ENCODE data around the gene MIS12. TPM values are rescaled to one million over a fixed set of nuclear protein-coding genes. Genes with fewer than 3 reads are reported as not detected.
A peak's percentile ranks its signal among the peaks of the same experiment; 100 is the strongest.

MIS12 gene
- total and polyA plus RNA-seq, 2 donors (not counting 1 experiment from before 2014, with no cell fraction given): 20.9 to 41.1 TPM

DNA sequence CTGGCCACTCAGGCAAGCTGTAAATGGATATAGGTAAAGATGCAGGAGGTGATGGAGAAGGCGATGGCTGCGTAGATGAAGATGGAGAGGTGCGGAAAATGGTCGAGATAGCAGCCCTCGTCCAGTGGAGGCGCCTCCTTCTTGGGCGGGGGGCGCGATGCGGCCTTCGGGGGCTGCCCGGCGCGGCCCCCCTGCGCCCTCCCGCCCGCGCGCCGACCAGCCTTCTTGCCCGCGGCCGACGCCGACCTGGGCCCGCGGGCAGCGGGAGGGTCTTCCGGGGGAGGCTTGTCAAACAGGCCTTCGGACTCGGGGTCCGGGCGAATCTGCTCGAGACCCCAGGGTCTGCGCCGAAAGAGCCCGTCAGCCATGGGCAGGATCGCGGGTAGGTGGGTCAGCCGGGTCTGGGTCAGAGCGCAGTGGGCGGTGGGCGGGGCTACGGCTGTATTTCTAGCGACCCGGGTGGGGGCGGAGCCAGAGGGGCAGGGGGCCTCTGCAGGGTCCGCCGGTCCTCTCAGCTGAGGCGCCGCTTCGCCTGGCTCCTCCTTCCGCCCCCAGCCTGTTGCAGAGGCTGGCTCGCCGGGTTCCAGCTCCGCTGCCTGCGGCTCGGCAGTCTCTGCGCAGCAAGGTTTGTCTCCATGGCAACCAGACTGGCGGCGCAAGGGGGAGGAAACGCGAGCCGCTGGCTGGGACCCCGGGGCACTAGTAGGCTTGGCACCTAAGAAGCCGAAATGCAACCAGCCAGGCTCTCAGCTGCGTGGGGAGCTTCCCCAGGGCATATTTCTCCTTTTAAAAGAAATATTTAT, 14.4 kb downstream of the MIS12 start:
- Mint-ChIP-seq H3K27me3 (peaks cover under 1% of the 10 kb centered on the region), H3K4me3 (peak overlapping the region; percentile 98), H3K9me3 (ENCODE audit: insufficient read depth) (no peaks in the 10 kb centered on the region), H3K4me1 (peaks cover 25% of the 10 kb centered on the region), H3K27ac (peak overlapping the region; percentile 75)
- ATAC-seq (ENCODE audit: low read depth) (peak; percentile 92), DNase-seq (peak; percentile 85)
- WGBS (ENCODE audit: insufficient coverage): 1% methylated on average over 66 of the region's 67 CpGs
- no peak for TF ChIP-seq CTCF (IDR thresholded peaks at IDR 0.05)
- TF ChIP-seq EZH2 (IDR thresholded peaks at IDR 0.05; ENCODE audit: borderline replicate concordance, insufficient read depth, low read depth, low read length, poor library complexity, severe bottlenecking): no peak
- Histone ChIP-seq H3K27ac (ENCODE audit: low read length in 2 of 2) (no peak overlapping the region), H3K9ac (ENCODE audit: low read length) (peak overlapping the region; percentile 62), H3K36me3 (replicated peaks in 1 of 2; ENCODE audit: control extremely low read depth in 1 of 2, control insufficient read depth in 1 of 2, extremely low read depth in 1 of 2, insufficient read depth in 2 of 2, low read length in 1 of 2) (peaks cover 0 to 9% of the 10 kb centered on the region in 2 experiments), H3K4me2 (replicated peaks; ENCODE audit: low read depth, low read length, poor library complexity, severe bottlenecking) (peak overlapping the region; percentile 97), H3K9me3 (ENCODE audit: control extremely low read depth in 1 of 3, control insufficient read depth in 2 of 3, insufficient read depth in 1 of 3, low read length in 2 of 3) (no peaks in the 10 kb centered on the region), H4K20me1 (ENCODE audit: control insufficient read depth, insufficient read depth, low read length, poor library complexity, severe bottlenecking) (no peaks in the 10 kb centered on the region), H3K27me3 (replicated peaks in 1 of 4; ENCODE audit: control extremely low read depth in 1 of 4, control insufficient read depth in 3 of 4, insufficient read depth in 4 of 4, low read length in 3 of 4) (peaks cover 0 to 6% (median 3%) of the 10 kb centered on the region in 4 experiments), H3K4me1 (ENCODE audit: control insufficient read depth in 2 of 2, insufficient read depth in 2 of 2, low read length in 2 of 2) (peaks cover 10 to 22% of the 10 kb centered on the region in 2 donors), H3K79me2 (ENCODE audit: control insufficient read depth, insufficient read depth, low read length) (no peaks in the 10 kb centered on the region), H2AFZ (ENCODE audit: insufficient read depth, low read depth, low read length, poor library complexity, severe bottlenecking) (peak overlapping the region; percentile 65), H3K4me3 (ENCODE audit: control extremely low read depth in 1 of 5, extremely low read depth in 1 of 5, insufficient read depth in 1 of 5, low read depth in 2 of 5, low read length in 4 of 5) (peak overlapping the region in 4 of 5 experiments; percentile 43 to 71 (median 61))
- ChIA-PET POLR2A (interaction anchor here (1.1 to 2.7 kb wide), 2 partner anchors 14 to 81 kb away, joined by 3 to 12 read pairs; partner anchors contain the start of genes DERL2, MIS12, NUP88 and RPAIN), CTCF (interaction anchor here (1.2 to 1.3 kb wide), 2 partner anchors 10 to 15 kb away, joined by 3 read pairs; partner anchors contain the start of genes DERL2 and MIS12)
- intact Hi-C loops (cut with micrococcal nuclease): loop anchor here (1.0 kb wide), 1 partner anchor 14 kb away; the partner anchor contains the start of genes DERL2 and MIS12

GRCh38 chr17:5501685-5502084, 15.3 kb downstream of the MIS12 start:
- ChIA-PET POLR2A (interaction anchor here (2.7 kb wide), 1 partner anchor 15 kb away, joined by 12 read pairs; the partner anchor contains the start of genes DERL2 and MIS12), CTCF (no interaction called here)
- DNase-seq (no peak), ATAC-seq (ENCODE audit: low read depth) (no peak)
- intact Hi-C loops (cut with micrococcal nuclease): no loop called here
- Histone ChIP-seq H3K4me1 (ENCODE audit: control insufficient read depth in 2 of 2, insufficient read depth in 2 of 2, low read length in 2 of 2) (peaks cover 10 to 22% of the 10 kb centered on the region in 2 donors), H3K4me3 (ENCODE audit: control extremely low read depth in 1 of 5, extremely low read depth in 1 of 5, insufficient read depth in 1 of 5, low read depth in 2 of 5, low read length in 4 of 5) (no peak overlapping the region), H3K36me3 (replicated peaks in 1 of 2; ENCODE audit: control extremely low read depth in 1 of 2, control insufficient read depth in 1 of 2, extremely low read depth in 1 of 2, insufficient read depth in 2 of 2, low read length in 1 of 2) (peaks cover 0 to 13% of the 10 kb centered on the region in 2 experiments), H4K20me1 (ENCODE audit: control insufficient read depth, insufficient read depth, low read length, poor library complexity, severe bottlenecking) (no peaks in the 10 kb centered on the region), H3K27me3 (replicated peaks in 1 of 4; ENCODE audit: control extremely low read depth in 1 of 4, control insufficient read depth in 3 of 4, insufficient read depth in 4 of 4, low read length in 3 of 4) (peaks cover 0 to 6% (median 3%) of the 10 kb centered on the region in 4 experiments), H3K9ac (ENCODE audit: low read length) (no peak overlapping the region), H3K9me3 (ENCODE audit: control extremely low read depth in 1 of 3, control insufficient read depth in 2 of 3, insufficient read depth in 1 of 3, low read length in 2 of 3) (no peaks in the 10 kb centered on the region), H2AFZ (ENCODE audit: insufficient read depth, low read depth, low read length, poor library complexity, severe bottlenecking) (no peak overlapping the region), H3K4me2 (replicated peaks; ENCODE audit: low read depth, low read length, poor library complexity, severe bottlenecking) (no peak overlapping the region), H3K27ac (ENCODE audit: low read length in 2 of 2) (no peak overlapping the region), H3K79me2 (ENCODE audit: control insufficient read depth, insufficient read depth, low read length) (no peaks in the 10 kb centered on the region)
- Mint-ChIP-seq H3K27ac (peak overlapping the region; percentile 0), H3K9me3 (ENCODE audit: insufficient read depth) (no peaks in the 10 kb centered on the region), H3K27me3 (no peaks in the 10 kb centered on the region), H3K4me3 (peak overlapping the region; percentile 98), H3K4me1 (peaks cover 25% of the 10 kb centered on the region)
- TF ChIP-seq CTCF (IDR thresholded peaks at IDR 0.05) (no peak), EZH2 (IDR thresholded peaks at IDR 0.05; ENCODE audit: borderline replicate concordance, insufficient read depth, low read depth, low read length, poor library complexity, severe bottlenecking) (no peak)
- 90% methylated on average over 4 of the region's 8 CpGs for WGBS (ENCODE audit: insufficient coverage)

All from B cell (primary cell).